Aorta (tissue), 5 donors: ENCODE data around the gene CIT. TPM values are rescaled to one million over a fixed set of nuclear protein-coding genes. Genes with fewer than 3 reads are reported as not detected.
A peak's percentile ranks its signal among the peaks of the same experiment; 100 is the strongest.

Source experiments
- ATAC-seq: fragments of 200-7000 bp; cut with Tn5 transposase; one replicate; pipeline ENCODE4 v1.9.1; 2022; ENCODE audit warnings: moderate library complexity; ENCODE audit not compliant: low FRiP score
- DNase-seq, 2 donors: peaks; one replicate each; pipeline ENCODE4 v3.0.0-alpha.2; 2020
- H3K27ac ChIP-seq, 2 donors: one replicate each; pipeline ENCODE4 v1.5.1; 2013; ENCODE audit warnings: low read length in 2 of 2, mild to moderate bottlenecking in 2 of 2, moderate library complexity in 2 of 2, control low read depth in 1 of 2, inconsistent platforms in 1 of 2, low read depth in 1 of 2
- H3K27me3 ChIP-seq, 2 donors: one replicate each; pipeline ENCODE4 v1.6.1; 2013; ENCODE audit warnings: control low read depth in 1 of 2, low read length in 1 of 2, mild to moderate bottlenecking in 1 of 2, moderate library complexity in 1 of 2; ENCODE audit not compliant: insufficient read depth in 2 of 2, control insufficient read depth in 1 of 2
- H3K36me3 ChIP-seq, 2 donors: one replicate each; pipeline ENCODE4 v1.6.1; 2013; ENCODE audit warnings: control low read depth in 1 of 2, low read length in 1 of 2, mild to moderate bottlenecking in 1 of 2; ENCODE audit not compliant: insufficient read depth in 2 of 2, control insufficient read depth in 1 of 2
- H3K4me1 ChIP-seq, 2 donors: one replicate each; pipeline ENCODE4 v1.6.1; 2013; ENCODE audit warnings: low read length in 2 of 2, control low read depth in 1 of 2, mild to moderate bottlenecking in 1 of 2, moderate library complexity in 1 of 2; ENCODE audit not compliant: insufficient read depth in 2 of 2, control insufficient read depth in 1 of 2
- H3K4me3 ChIP-seq, 2 donors: one replicate each; pipeline ENCODE4 v1.5.1; 2013; ENCODE audit warnings: low read length in 2 of 2, control low read depth in 1 of 2, mild to moderate bottlenecking in 1 of 2
- H3K9me3 ChIP-seq: one replicate; pipeline ENCODE4 v1.6.1; 2013; ENCODE audit warnings: mild to moderate bottlenecking, low read length; ENCODE audit not compliant: control insufficient read depth
- WGBS, 2 donors: extraction: QIAGEN DNeasy Blood & Tissue Kit; methylation state at CpG; one replicate each; pipeline ENCODE4 v1.1.7; 2013; 5-methylcytosine and 5-hydroxymethylcytosine counted together
- intact Hi-C, 2 donors: fragments of 100-400 bp; cut with DNase I; formaldehyde crosslinking; loops; one replicate each; pipeline versions ENCODE4 v1.14.2 to v1.15.0; 2022
- polyA plus RNA-seq, 2 donors: library from polyadenylated mRNA; stranded (reverse); fragments of 200-250 nt; gene quantifications; one replicate each; pipeline ENCODE4 v1.2.3, GENCODE V29; 2013
- total RNA-seq, 2 donors: library from RNA; stranded (reverse); fragmentation: NEBNext Ultra II Directional; extraction: Animal tissue kit (Norgen Biotek cat#: 25700); gene quantifications; one replicate each; pipeline ENCODE4 v1.2.1, GENCODE V29; 2021
- donor health status: healthy with polysubstance abuse.
- donor health status: Bipolar disorder and iron deficiency.
- donor health status: DM: no; HTN: no; CAD: no.
- donor health status: DM: no; HTN: no; CAD: no.
- donor health status: DM: yes; HTN: yes; CAD: no.

Gene CIT
- total and polyA plus RNA-seq, 4 donors = 0.13 to 7.1 (median 1.5) TPM

DNA sequence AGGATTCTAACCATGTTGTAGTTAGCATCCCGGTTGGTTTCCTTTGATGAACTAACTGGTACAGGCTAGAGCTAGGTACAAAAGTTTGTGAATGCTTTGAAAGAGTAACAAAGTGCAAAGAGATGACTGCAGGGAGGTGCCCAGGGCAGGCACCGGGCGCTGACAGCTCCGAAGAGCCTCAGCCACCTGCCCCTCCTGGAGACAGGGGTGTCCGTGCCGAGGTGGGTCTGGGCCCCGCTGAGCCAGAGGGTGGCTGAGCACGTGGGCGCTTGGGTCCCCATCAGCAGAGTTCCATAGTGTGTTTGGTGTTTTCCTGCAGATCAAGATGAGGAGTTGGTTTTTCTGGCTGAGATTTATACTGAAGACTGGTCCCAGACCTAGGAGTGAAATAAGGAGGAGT lies 189.2 kb downstream of the CIT start:
- H3K4me1 ChIP-seq = no peaks in the 10 kb centered on the region
- H3K4me3 ChIP-seq = no peak overlapping the region
- 91 to 94% methylated on average over 9 of the region's 9 CpGs for WGBS, 2 donors
- H3K27ac ChIP-seq = no peak overlapping the region
- no peak for DNase-seq
- no peaks in the 10 kb centered on the region for H3K27me3 ChIP-seq
- peak; percentile 53 for ATAC-seq
- H3K9me3 ChIP-seq = no peaks in the 10 kb centered on the region
- H3K36me3 ChIP-seq = no peaks in the 10 kb centered on the region
- intact Hi-C loops = no loop called here

DNA sequence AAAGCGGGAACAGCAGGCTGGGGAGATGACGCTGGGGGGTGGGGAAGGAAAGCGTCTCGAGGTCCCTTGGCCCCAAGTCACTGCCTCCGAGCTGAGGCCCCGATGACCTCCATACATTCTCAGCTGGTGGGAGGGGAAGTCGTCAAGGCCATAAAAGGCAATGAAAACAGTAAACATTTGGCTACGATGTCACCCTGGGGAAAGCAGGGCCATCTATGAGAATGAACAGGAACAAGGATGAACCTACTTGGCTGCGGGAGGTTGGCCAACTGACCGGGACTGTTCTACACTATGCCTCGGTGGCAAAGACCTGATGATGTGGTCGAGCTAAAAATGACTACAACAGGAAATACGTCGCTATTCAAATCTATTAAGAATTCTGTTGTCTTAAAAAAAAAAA lies 189.7 kb downstream of the CIT start:
- Histone ChIP-seq H3K4me3 (no peak overlapping the region), H3K9me3 (no peaks in the 10 kb centered on the region), H3K4me1 (no peaks in the 10 kb centered on the region), H3K36me3 (no peaks in the 10 kb centered on the region), H3K27ac (no peak overlapping the region), H3K27me3 (no peaks in the 10 kb centered on the region)
- intact Hi-C loops = no loop called here
- 59 to 73% methylated on average over 14 of the region's 14 CpGs for WGBS, 2 donors
- ATAC-seq (no peak), DNase-seq (no peak)

DNA sequence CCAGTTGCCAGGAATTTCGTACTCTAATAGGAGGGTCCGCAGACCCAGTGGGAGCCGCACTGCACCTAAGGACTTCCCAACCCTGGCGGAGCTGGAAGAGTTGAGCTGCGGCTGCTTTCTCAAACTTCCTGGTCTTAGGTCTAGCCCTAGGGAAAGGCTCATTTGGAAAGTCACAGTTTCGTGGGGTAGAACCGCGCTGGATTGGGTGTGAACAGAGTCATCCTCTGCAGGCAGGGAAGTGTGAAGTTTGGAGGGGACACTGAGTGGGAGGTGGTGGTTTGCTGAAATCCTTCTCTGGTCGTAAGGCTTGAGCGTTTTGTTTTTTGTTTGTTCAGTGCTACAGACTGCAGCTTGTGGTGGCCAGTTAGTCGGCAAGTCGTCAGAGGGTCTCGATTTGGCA lies 190.3 kb downstream of the CIT start:
- no peaks in the 10 kb centered on the region for H3K27me3 ChIP-seq
- ATAC-seq (no peak), DNase-seq (no peak)
- intact Hi-C loops = no loop called here
- H3K36me3 ChIP-seq = no peaks in the 10 kb centered on the region
- H3K4me3 ChIP-seq = no peak overlapping the region
- WGBS, 2 donors = 79 to 84% methylated on average over 13 of the region's 13 CpGs
- H3K9me3 ChIP-seq = no peaks in the 10 kb centered on the region
- no peak overlapping the region for H3K27ac ChIP-seq
- no peaks in the 10 kb centered on the region for H3K4me1 ChIP-seq

DNA sequence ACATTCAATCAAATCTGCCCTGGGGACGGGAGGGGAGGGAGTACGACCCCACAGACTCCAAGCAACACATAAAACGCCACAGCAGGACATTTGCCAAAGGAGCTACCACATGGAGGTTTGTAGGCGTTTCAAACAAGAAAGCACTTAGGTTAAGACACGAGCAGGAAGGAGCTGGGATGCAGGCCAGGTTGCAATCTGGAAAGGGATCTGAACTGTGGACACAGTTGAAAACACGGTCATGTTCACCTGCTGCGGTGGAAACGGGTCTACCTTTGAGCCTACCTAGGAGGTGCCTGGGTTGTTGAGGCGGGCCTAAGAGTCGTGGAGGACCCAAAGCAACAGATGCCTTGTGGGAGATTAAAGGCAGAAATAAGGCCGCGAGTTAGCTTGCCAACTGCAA lies 190.8 kb downstream of the CIT start:
- no peaks in the 10 kb centered on the region for H3K36me3 ChIP-seq
- H3K4me3 ChIP-seq = no peak overlapping the region
- H3K9me3 ChIP-seq = no peaks in the 10 kb centered on the region
- no peaks in the 10 kb centered on the region for H3K4me1 ChIP-seq
- no peak overlapping the region for H3K27ac ChIP-seq
- no peaks in the 10 kb centered on the region for H3K27me3 ChIP-seq
- intact Hi-C loops = no loop called here
- ATAC-seq (no peak), DNase-seq (no peak)
- WGBS, 2 donors = 83 to 86% methylated on average over 12 of the region's 12 CpGs

DNA sequence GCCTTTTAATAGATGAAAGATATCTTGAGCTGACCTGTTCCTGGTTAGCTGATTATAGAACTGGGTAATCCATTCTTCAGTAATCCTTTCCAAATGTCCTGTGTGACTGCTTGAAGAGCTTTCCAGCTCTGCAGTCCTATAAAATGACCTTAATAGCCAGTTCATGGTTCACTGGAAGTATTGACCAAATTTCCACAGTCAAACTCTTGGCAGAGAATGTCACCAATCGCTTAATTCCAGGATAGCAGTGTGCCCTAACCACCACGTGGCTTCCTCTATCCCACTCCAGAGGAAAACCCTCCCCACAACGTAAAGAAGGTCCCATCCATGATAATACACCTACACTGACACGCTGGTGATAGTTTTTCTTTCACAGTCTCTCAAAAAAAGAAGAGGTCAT lies 191.7 kb downstream of the CIT start:
- H3K27ac ChIP-seq = no peak overlapping the region
- no peak for ATAC-seq
- no peaks in the 10 kb centered on the region for H3K36me3 ChIP-seq
- no peak overlapping the region for H3K4me3 ChIP-seq
- no peaks in the 10 kb centered on the region for H3K4me1 ChIP-seq
- 70 to 78% methylated on average over 4 of the region's 4 CpGs for WGBS, 2 donors
- DNase-seq = no peak
- no peaks in the 10 kb centered on the region for H3K27me3 ChIP-seq
- H3K9me3 ChIP-seq = no peaks in the 10 kb centered on the region
- intact Hi-C loops = no loop called here

DNA sequence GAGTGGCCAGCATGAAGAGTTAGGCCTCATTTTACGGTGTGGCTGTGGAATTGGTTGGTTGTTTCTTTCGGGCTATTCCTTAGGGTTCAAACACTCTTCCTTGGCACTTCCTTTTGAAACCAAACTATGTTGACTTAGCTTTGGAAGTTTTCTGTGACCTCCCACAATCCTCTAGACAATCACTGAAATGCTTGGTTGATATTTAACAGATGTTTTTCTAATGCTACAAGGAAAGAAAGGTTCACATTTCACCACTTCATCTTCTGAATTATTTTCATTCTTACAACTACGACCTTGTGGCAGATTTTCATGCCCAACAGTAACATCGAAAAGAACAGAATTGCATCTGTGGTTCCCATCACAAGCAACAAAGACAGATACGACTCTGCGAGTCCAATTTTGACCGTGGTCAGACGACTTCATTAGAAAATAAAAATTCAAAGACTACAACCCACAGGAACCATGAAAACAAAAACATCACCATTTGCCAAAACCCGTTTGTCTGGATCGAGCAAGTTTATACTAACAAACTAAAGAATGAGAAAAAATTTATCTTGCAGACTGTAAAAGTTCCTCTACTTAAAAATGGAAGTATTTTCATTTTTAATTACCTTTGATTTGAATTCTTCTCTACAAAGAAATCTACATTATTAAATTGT lies 192.3 kb downstream of the CIT start:
- Histone ChIP-seq H3K27me3 (no peaks in the 10 kb centered on the region), H3K9me3 (no peaks in the 10 kb centered on the region), H3K4me3 (no peak overlapping the region), H3K4me1 (no peaks in the 10 kb centered on the region), H3K27ac (no peak overlapping the region), H3K36me3 (no peaks in the 10 kb centered on the region)
- intact Hi-C loops = no loop called here
- DNase-seq (no peak), ATAC-seq (no peak)
- WGBS, 2 donors = 29 to 33% methylated on average over 10 of the region's 10 CpGs

DNA sequence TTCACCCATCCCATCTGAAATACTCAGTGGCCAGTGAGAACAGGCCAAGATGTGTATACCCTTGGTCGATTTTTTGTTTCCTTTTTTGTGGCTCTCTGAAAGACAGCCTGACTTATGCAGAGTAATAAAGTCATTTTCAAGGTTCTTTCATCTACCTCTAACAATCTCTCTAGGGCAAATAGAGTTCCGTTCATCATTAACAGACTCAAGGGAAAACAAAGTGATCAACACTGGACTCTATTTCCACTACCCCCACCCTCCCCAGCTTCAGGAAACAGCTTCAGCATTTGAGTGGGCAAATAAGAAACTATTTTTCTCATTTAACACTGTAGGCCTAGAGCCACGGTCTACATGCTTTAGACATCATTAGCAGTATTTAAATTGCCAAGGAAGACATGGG lies 193.3 kb downstream of the CIT start:
- no peaks in the 10 kb centered on the region for H3K4me1 ChIP-seq
- ATAC-seq (no peak), DNase-seq (no peak)
- 82 to 86% methylated on average over 3 of the region's 3 CpGs for WGBS, 2 donors
- intact Hi-C loops = no loop called here
- H3K27ac ChIP-seq = no peak overlapping the region
- H3K27me3 ChIP-seq = no peaks in the 10 kb centered on the region
- H3K9me3 ChIP-seq = no peaks in the 10 kb centered on the region
- no peak overlapping the region for H3K4me3 ChIP-seq
- peaks cover 0 to 2% of the 10 kb centered on the region in 2 donors for H3K36me3 ChIP-seq

DNA sequence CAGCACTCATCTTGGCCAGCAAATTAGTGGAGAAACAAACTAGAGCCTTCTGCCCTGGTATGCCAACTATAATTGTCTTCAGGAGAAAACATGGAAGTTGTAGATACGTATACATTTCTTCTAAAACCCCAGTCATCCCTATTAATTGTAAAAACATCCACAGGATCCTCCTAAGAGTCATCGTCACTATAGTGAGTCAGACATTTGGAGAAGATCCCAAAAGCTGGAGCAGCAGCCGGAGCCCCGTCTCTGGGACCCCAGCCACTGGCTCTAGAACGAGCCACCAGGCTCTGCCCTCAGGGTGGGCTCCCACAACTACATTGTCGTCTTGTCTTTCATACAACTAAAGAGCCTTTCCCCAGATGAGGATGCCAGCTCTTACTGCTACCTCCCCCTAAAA lies 193.7 kb downstream of the CIT start:
- H3K4me1 ChIP-seq = no peaks in the 10 kb centered on the region
- peaks cover 0 to 2% of the 10 kb centered on the region in 2 donors for H3K36me3 ChIP-seq
- H3K4me3 ChIP-seq = no peak overlapping the region
- H3K27me3 ChIP-seq = no peaks in the 10 kb centered on the region
- no peaks in the 10 kb centered on the region for H3K9me3 ChIP-seq
- DNase-seq (no peak), ATAC-seq (no peak)
- intact Hi-C loops = no loop called here
- H3K27ac ChIP-seq = no peak overlapping the region
- whole genome bisulfite sequencing, 2 donors = 78 to 83% methylated on average over 6 of the region's 6 CpGs

DNA sequence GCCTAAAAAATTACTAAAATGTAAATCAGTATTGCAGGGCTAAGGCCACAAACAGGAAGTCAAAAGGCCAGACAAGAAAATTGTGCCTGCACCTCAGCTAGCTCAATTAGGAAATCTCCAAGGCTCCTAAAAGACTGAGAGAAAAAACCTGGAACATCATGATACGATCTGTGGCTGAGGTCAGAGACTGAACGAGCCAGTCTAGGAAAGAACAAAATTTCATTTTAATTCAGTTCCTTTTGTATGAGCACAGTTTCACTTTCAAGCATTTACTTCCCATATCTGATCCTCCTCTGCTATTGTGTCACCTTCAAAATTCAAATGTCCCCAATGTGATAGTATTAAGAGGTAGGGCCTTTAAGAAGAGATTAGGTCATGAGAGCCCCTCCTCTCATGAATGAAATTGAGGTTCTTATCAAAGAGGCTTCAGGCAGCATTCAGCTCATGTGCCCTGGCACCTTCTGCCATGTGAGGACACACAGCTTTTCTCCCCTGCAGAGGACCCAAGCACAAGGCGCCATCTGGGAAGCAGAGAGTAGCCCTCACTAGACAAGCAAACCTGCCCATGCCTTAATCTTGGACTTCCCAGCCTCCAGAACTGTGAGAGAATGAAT lies 194.4 kb downstream of the CIT start:
- Histone ChIP-seq H3K9me3 (no peaks in the 10 kb centered on the region), H3K4me1 (no peaks in the 10 kb centered on the region), H3K4me3 (no peak overlapping the region), H3K36me3 (peaks cover 0 to 2% of the 10 kb centered on the region in 2 donors), H3K27ac (no peak overlapping the region), H3K27me3 (no peaks in the 10 kb centered on the region)
- intact Hi-C loops = no loop called here
- 80 to 93% methylated on average over 3 of the region's 3 CpGs for WGBS, 2 donors
- ATAC-seq (peak; percentile 16), DNase-seq (no peak)
